Measurements from ENCODE around the gene STXBP4.

The STXBP4 gene

DNA sequence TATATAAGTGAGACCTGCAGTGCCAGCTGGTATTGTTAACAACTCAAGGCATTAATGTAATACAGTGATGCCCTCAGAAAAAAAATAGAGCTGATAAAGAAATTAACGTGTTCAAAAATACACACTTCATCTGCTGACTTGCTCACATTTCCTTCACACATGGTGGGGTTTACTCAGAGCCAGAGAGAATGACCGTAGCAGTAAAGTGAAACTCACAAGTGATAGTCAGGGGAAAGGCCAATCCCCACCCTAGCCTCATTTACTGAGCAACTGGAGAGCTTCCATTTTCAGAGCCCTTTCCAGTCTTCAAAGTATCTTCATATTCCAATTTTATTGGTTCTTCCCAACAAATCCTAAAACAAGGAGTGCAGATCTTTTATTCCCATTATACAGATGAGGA lies 222.2 kb downstream of the STXBP4 start:
- Histone ChIP-seq H2AK5ac (ENCODE audit: low read length) (no peak overlapping the region), H3K79me1 (ENCODE audit: low read length) (no peaks in the 10 kb centered on the region), H2BK5ac (ENCODE audit: low read depth, low read length, poor library complexity) (no peak overlapping the region), H3K4me2 (ENCODE audit: low read length) (no peak overlapping the region), H4K8ac (ENCODE audit: low read depth, low read length) (no peak overlapping the region), H3K4ac (ENCODE audit: low read depth, low read length) (no peak overlapping the region), H4K91ac (ENCODE audit: low read depth, low read length) (no peak overlapping the region), H3K79me2 (ENCODE audit: control insufficient read depth, insufficient read depth, low read length, poor library complexity) (no peaks in the 10 kb centered on the region), H2BK12ac (ENCODE audit: low read length) (no peak overlapping the region), H2BK120ac (ENCODE audit: insufficient read depth, low read length, poor library complexity) (no peak overlapping the region), H4K12ac (ENCODE audit: low read depth, low read length) (no peak overlapping the region), H3K27me3 (ENCODE audit: insufficient read depth, low read length) (no peaks in the 10 kb centered on the region), H3K4me1 (ENCODE audit: control insufficient read depth in 1 of 2, insufficient read depth in 2 of 2, low read length in 2 of 2) (no peaks in the 10 kb centered on the region), H3K23ac (ENCODE audit: low read length) (no peak overlapping the region), H3K9ac (ENCODE audit: low read length) (no peak overlapping the region), H3K27ac (ENCODE audit: low read depth, low read length) (no peak overlapping the region), H3K4me3 (ENCODE audit: low read depth, low read length) (no peak overlapping the region), H3K36me3 (ENCODE audit: control insufficient read depth in 1 of 2, insufficient read depth in 2 of 2, low read length in 2 of 2) (no peaks in the 10 kb centered on the region), H2AFZ (ENCODE audit: insufficient read depth, low read length, poor library complexity) (no peak overlapping the region), H3K18ac (ENCODE audit: low read length) (no peak overlapping the region), H3K9me3 (ENCODE audit: insufficient read depth, low read depth, low read length) (no peaks in the 10 kb centered on the region), H3K14ac (ENCODE audit: low read length) (no peak overlapping the region)
- no CpG with 5 or more reads among the region's 2 CpGs for WGBS (ENCODE audit: extremely low coverage, insufficient coverage, insufficient read length)
- no peak for DNase-seq

DNA sequence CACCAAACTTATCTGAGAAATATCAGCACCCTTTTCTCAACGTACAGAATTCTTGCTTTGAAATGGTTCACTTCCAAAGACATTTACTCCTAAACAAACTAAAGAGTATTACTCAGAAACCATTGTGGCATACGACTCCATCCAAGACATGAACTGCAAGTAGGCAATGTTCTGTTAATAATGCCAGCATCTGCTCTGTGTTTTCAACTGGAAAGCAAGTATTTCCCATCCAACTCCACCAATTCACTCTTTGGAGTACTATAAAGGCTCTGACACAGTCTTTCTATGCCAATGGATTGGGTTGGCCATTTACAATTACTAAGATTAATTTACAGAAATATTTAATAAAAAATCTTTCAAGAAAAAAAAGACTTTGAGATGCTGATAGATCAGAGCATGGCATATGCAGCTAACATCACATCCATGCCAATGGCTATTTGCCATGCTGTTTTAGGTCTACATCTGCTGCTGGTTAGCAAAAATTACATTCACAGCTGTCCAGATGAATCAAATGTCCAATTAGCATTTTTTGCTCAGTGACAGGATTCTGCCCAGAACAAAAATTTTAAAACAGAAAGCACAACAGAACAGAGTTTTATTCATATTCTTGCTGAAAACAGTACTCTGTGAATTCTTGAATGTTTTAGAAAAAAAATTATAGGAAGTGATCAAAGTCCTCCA lies 230.3 kb downstream of the STXBP4 start:
- Histone ChIP-seq H2AFZ (ENCODE audit: insufficient read depth, low read length, poor library complexity) (no peak overlapping the region), H3K23ac (ENCODE audit: low read length) (no peak overlapping the region), H3K4ac (ENCODE audit: low read depth, low read length) (no peak overlapping the region), H2BK120ac (ENCODE audit: insufficient read depth, low read length, poor library complexity) (no peak overlapping the region), H3K9ac (ENCODE audit: low read length) (no peak overlapping the region), H3K79me2 (ENCODE audit: control insufficient read depth, insufficient read depth, low read length, poor library complexity) (no peaks in the 10 kb centered on the region), H4K12ac (ENCODE audit: low read depth, low read length) (no peak overlapping the region), H3K79me1 (ENCODE audit: low read length) (no peaks in the 10 kb centered on the region), H3K4me2 (ENCODE audit: low read length) (no peak overlapping the region), H3K14ac (ENCODE audit: low read length) (no peak overlapping the region), H3K18ac (ENCODE audit: low read length) (no peak overlapping the region), H3K9me3 (ENCODE audit: insufficient read depth, low read depth, low read length) (no peaks in the 10 kb centered on the region), H3K4me3 (ENCODE audit: low read depth, low read length) (no peak overlapping the region), H3K36me3 (ENCODE audit: control insufficient read depth in 1 of 2, insufficient read depth in 2 of 2, low read length in 2 of 2) (no peaks in the 10 kb centered on the region), H4K91ac (ENCODE audit: low read depth, low read length) (no peak overlapping the region), H2BK12ac (ENCODE audit: low read length) (no peak overlapping the region), H4K8ac (ENCODE audit: low read depth, low read length) (no peak overlapping the region), H3K27me3 (ENCODE audit: insufficient read depth, low read length) (no peaks in the 10 kb centered on the region), H3K4me1 (ENCODE audit: control insufficient read depth in 1 of 2, insufficient read depth in 2 of 2, low read length in 2 of 2) (no peaks in the 10 kb centered on the region), H2BK5ac (ENCODE audit: low read depth, low read length, poor library complexity) (no peak overlapping the region), H2AK5ac (ENCODE audit: low read length) (no peak overlapping the region), H3K27ac (ENCODE audit: low read depth, low read length) (no peak overlapping the region)
- DNase-seq = no peak
- no CpG with 5 or more reads among the region's 2 CpGs for WGBS (ENCODE audit: extremely low coverage, insufficient coverage, insufficient read length)

DNA sequence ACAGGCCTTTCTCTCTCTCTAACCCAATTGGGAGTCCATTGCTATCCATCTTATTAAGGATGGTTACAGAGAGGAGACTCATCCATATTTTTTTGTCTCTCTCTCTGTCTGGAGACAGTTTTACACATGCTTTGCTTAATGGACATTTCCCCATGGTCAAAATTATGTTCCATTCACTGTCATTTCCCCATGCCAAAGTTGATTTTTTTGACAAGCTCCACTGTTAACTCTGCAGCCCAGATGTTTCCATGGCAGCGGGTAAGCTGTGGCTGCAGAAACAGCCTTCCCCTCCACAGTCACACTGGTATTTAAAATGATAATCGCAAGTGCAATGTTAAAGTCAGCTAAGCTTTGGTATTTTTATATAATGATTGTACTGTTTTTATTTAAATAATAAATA lies 232.3 kb downstream of the STXBP4 start:
- Histone ChIP-seq H3K4ac (ENCODE audit: low read depth, low read length) (no peak overlapping the region), H3K14ac (ENCODE audit: low read length) (no peak overlapping the region), H3K18ac (ENCODE audit: low read length) (no peak overlapping the region), H3K4me3 (ENCODE audit: low read depth, low read length) (no peak overlapping the region), H3K36me3 (ENCODE audit: control insufficient read depth in 1 of 2, insufficient read depth in 2 of 2, low read length in 2 of 2) (no peaks in the 10 kb centered on the region), H3K4me1 (ENCODE audit: control insufficient read depth in 1 of 2, insufficient read depth in 2 of 2, low read length in 2 of 2) (no peaks in the 10 kb centered on the region), H2BK12ac (ENCODE audit: low read length) (no peak overlapping the region), H2BK5ac (ENCODE audit: low read depth, low read length, poor library complexity) (no peak overlapping the region), H3K79me1 (ENCODE audit: low read length) (no peaks in the 10 kb centered on the region), H4K12ac (ENCODE audit: low read depth, low read length) (no peak overlapping the region), H2AFZ (ENCODE audit: insufficient read depth, low read length, poor library complexity) (no peak overlapping the region), H3K79me2 (ENCODE audit: control insufficient read depth, insufficient read depth, low read length, poor library complexity) (no peaks in the 10 kb centered on the region), H3K4me2 (ENCODE audit: low read length) (no peak overlapping the region), H3K27ac (ENCODE audit: low read depth, low read length) (no peak overlapping the region), H2BK120ac (ENCODE audit: insufficient read depth, low read length, poor library complexity) (no peak overlapping the region), H3K9me3 (ENCODE audit: insufficient read depth, low read depth, low read length) (no peaks in the 10 kb centered on the region), H4K8ac (ENCODE audit: low read depth, low read length) (no peak overlapping the region), H3K27me3 (ENCODE audit: insufficient read depth, low read length) (no peaks in the 10 kb centered on the region), H4K91ac (ENCODE audit: low read depth, low read length) (no peak overlapping the region), H3K9ac (ENCODE audit: low read length) (no peak overlapping the region), H2AK5ac (ENCODE audit: low read length) (no peak overlapping the region), H3K23ac (ENCODE audit: low read length) (no peak overlapping the region)
- DNase-seq = no peak
- WGBS (ENCODE audit: extremely low coverage, insufficient coverage, insufficient read length) = no CpG with 5 or more reads among the region's 2 CpGs

- Histone ChIP-seq H2BK120ac (ENCODE audit: insufficient read depth, low read length, poor library complexity) (no peak overlapping the region), H3K36me3 (ENCODE audit: control insufficient read depth in 1 of 2, insufficient read depth in 2 of 2, low read length in 2 of 2) (no peaks in the 10 kb centered on the region), H3K4me1 (ENCODE audit: control insufficient read depth in 1 of 2, insufficient read depth in 2 of 2, low read length in 2 of 2) (no peaks in the 10 kb centered on the region), H3K18ac (ENCODE audit: low read length) (no peak overlapping the region), H3K23ac (ENCODE audit: low read length) (no peak overlapping the region), H4K8ac (ENCODE audit: low read depth, low read length) (no peak overlapping the region), H2BK5ac (ENCODE audit: low read depth, low read length, poor library complexity) (no peak overlapping the region), H3K27ac (ENCODE audit: low read depth, low read length) (no peak overlapping the region), H3K4me3 (ENCODE audit: low read depth, low read length) (no peak overlapping the region), H3K4ac (ENCODE audit: low read depth, low read length) (no peak overlapping the region), H3K79me1 (ENCODE audit: low read length) (no peaks in the 10 kb centered on the region), H4K91ac (ENCODE audit: low read depth, low read length) (no peak overlapping the region), H3K27me3 (ENCODE audit: insufficient read depth, low read length) (no peaks in the 10 kb centered on the region), H2AFZ (ENCODE audit: insufficient read depth, low read length, poor library complexity) (no peak overlapping the region), H3K9ac (ENCODE audit: low read length) (no peak overlapping the region), H3K4me2 (ENCODE audit: low read length) (no peak overlapping the region), H2AK5ac (ENCODE audit: low read length) (no peak overlapping the region), H4K12ac (ENCODE audit: low read depth, low read length) (no peak overlapping the region), H2BK12ac (ENCODE audit: low read length) (no peak overlapping the region), H3K9me3 (ENCODE audit: insufficient read depth, low read depth, low read length) (no peaks in the 10 kb centered on the region), H3K14ac (ENCODE audit: low read length) (no peak overlapping the region), H3K79me2 (ENCODE audit: control insufficient read depth, insufficient read depth, low read length, poor library complexity) (no peaks in the 10 kb centered on the region)
- no peak for DNase-seq
- WGBS (ENCODE audit: extremely low coverage, insufficient coverage, insufficient read length) = no CpG with 5 or more reads among the region's 5 CpGs
Observed at GRCh38 chr17:55201308-55201932, 232.9 kb downstream of the STXBP4 start.

All from trophoblast cell (in vitro differentiated cells and primary cell).